Fibroblast of lung (primary cell): ENCODE results near the gene EIF2D.

Experiments used
- CTCF ChIP-seq, 2 donors: IDR thresholded peaks in 1 of 2; conservative IDR thresholded peaks in 1 of 2; 1 replicate in 1 of 2; 2 replicates in 1 of 2; pipeline ENCODE4 v1.5.1; 2011 to 2012; ENCODE audit warnings: low read length in 2 of 2, control low read depth in 1 of 2, inconsistent platforms in 1 of 2, low read depth in 1 of 2, mild to moderate bottlenecking in 1 of 2
- EZH2 ChIP-seq: IDR thresholded peaks from 2 replicates; pipeline ENCODE4 v1.5.1; 2012; ENCODE audit warnings: low read length, control low read depth, mild to moderate bottlenecking; ENCODE audit errors: missing control alignments

GRCh38 chr1:206584683-206585082 lies 27.6 kb downstream of the EIF2D start:
- TF ChIP-seq CTCF (conservative IDR thresholded peaks at IDR 0.05 in 1 of 2, IDR thresholded peaks at IDR 0.05 in 1 of 2; ENCODE audit: low read depth in 1 of 2, low read length in 2 of 2) (no peak), EZH2 (no peak)
